SK-N-SH (cell line): ENCODE data around the gene RFX7. TPM values are rescaled to one million over a fixed set of nuclear protein-coding genes. Genes with fewer than 3 reads are reported as not detected.
A peak's percentile ranks its signal among the peaks of the same experiment; 100 is the strongest.

Experiments used
- CTCF ChIA-PET: fragments of 300-600, 350-600 bp; formaldehyde crosslinking; extraction: SDS; loops from one replicate; lab custom pipeline; 2021; lab: Yijun Ruan, JAX
- POLR2A ChIA-PET: fragments of 350-600 bp; sonication (Branson Sonifier 250); formaldehyde crosslinking; extraction: SDS; loops from one replicate; lab custom pipeline; 2020; ENCODE audit warnings: antibody characterized with exemption, inconsistent platforms; lab: Yijun Ruan, JAX
- DNase-seq: peaks from one replicate; pipeline ENCODE4 v3.0.0; 2012
- H2AFZ ChIP-seq: fragments of 200-600 bp; sonication (generic); 2 replicates; pipeline ENCODE4 v1.8.1; 2016; ENCODE audit warnings: antibody characterized with exemption, mild to moderate bottlenecking, low read depth
- H3F3A ChIP-seq: fragments of 200-600 bp; sonication (generic); replicated peaks from 2 replicates; pipeline ENCODE3; 2016; ENCODE audit warnings: antibody characterized with exemption, mild to moderate bottlenecking; ENCODE audit not compliant: insufficient read depth
- H3K27ac ChIP-seq, 2 experiments: fragments of 200-500 bp in 1 of 2; fragments of 200-600 bp in 1 of 2; sonication (Bioruptor generic) in 1 of 2; sonication (generic), shearing (Covaris generic) in 1 of 2; 2 replicates each; pipeline versions ENCODE4 v1.5.1 to v1.6.1; 2014 to 2016; ENCODE audit warnings: low read depth in 2 of 2, inconsistent platforms in 1 of 2, low read length in 1 of 2, mild to moderate bottlenecking in 1 of 2, mixed read lengths in 1 of 2
- H3K27me3 ChIP-seq: fragments of 200-600 bp; sonication (generic), shearing (Covaris generic); 2 replicates; pipeline ENCODE4 v1.6.1; 2016; ENCODE audit warnings: mixed run types; ENCODE audit not compliant: insufficient read depth
- H3K36me3 ChIP-seq, 2 experiments: fragments of 200-500 bp in 1 of 2; fragments of 200-600 bp in 1 of 2; sonication (Bioruptor generic) in 1 of 2; sonication (generic) in 1 of 2; replicated peaks in 1 of 2; 2 replicates each; pipeline versions ENCODE3 to v1.5.1; 2014 to 2016; ENCODE audit warnings: low read length in 1 of 2, mild to moderate bottlenecking in 1 of 2; ENCODE audit not compliant: insufficient read depth in 2 of 2, control insufficient read depth in 1 of 2
- H3K4me1 ChIP-seq, 2 experiments: fragments of 200-500 bp in 1 of 2; fragments of 200-600 bp in 1 of 2; sonication (Bioruptor generic) in 1 of 2; sonication (generic), shearing (Covaris generic) in 1 of 2; 2 replicates each; pipeline versions ENCODE4 v1.5.1 to v1.6.1; 2014 to 2016; ENCODE audit warnings: low read depth in 1 of 2, low read length in 1 of 2, mixed run types in 1 of 2; ENCODE audit not compliant: insufficient read depth in 2 of 2, control insufficient read depth in 1 of 2
- H3K4me2 ChIP-seq: fragments of 200-600 bp; sonication (generic), shearing (Covaris generic); 2 replicates; pipeline ENCODE4 v1.6.1; 2017; ENCODE audit warnings: mixed run types
- H3K4me3 ChIP-seq, 2 experiments: fragments of 200-500 bp in 1 of 2; fragments of 200-600 bp in 1 of 2; sonication (Bioruptor generic) in 1 of 2; sonication (generic), shearing (Covaris generic) in 1 of 2; 2 replicates each; pipeline versions ENCODE4 v1.5.1 to v1.8.1; 2014 to 2016; ENCODE audit warnings: low read depth in 2 of 2, inconsistent platforms in 1 of 2, low read length in 1 of 2, mild to moderate bottlenecking in 1 of 2, mixed read lengths in 1 of 2, moderate library complexity in 1 of 2
- H3K79me2 ChIP-seq: fragments of 200-600 bp; sonication (generic); 2 replicates; pipeline ENCODE4 v1.8.1; 2017; ENCODE audit warnings: mild to moderate bottlenecking; ENCODE audit not compliant: insufficient read depth
- H3K9ac ChIP-seq: fragments of 200-600 bp; sonication (generic); 2 replicates; pipeline ENCODE4 v1.6.1; 2017; ENCODE audit warnings: mixed run types
- H3K9me2 ChIP-seq: fragments of 200-600 bp; sonication (generic); 2 replicates; pipeline ENCODE4 v1.6.1; 2017; ENCODE audit warnings: mixed run types
- H3K9me3 ChIP-seq: fragments of 200-600 bp; sonication (generic); 2 replicates; pipeline ENCODE4 v1.6.1; 2017; ENCODE audit warnings: mixed run types, mild to moderate bottlenecking, moderate library complexity
- H4K20me1 ChIP-seq: fragments of 200-600 bp; sonication (generic); 2 replicates; pipeline ENCODE4 v1.6.1; 2017; ENCODE audit warnings: mild to moderate bottlenecking, mixed run types; ENCODE audit not compliant: insufficient read depth
- GATA2 ChIP-seq: sonication (generic); formaldehyde crosslinking; IDR thresholded peaks from 2 replicates; pipeline ENCODE4 v1.5.0; 2020; ENCODE audit warnings: mild to moderate bottlenecking, missing genetic modification reagents
- NFIC ChIP-seq: IDR thresholded peaks from 2 replicates; pipeline ENCODE4 v1.4.0; 2012; ENCODE audit warnings: borderline replicate concordance
- POLR2AphosphoS5 ChIP-seq: IDR thresholded peaks from 2 replicates; pipeline ENCODE4 v1.6.1; 2012; ENCODE audit warnings: low read depth, low read length
- YY1 ChIP-seq: IDR thresholded peaks from 2 replicates; pipeline ENCODE4 v1.4.0; 2012; ENCODE audit warnings: low read depth, mild to moderate bottlenecking
- WGBS: methylation state at CpG from one replicate; pipeline ENCODE4 v1.1.6; 2017; ENCODE audit warnings: low lambda C conversion rate; 5-methylcytosine and 5-hydroxymethylcytosine counted together
- polyA plus RNA-seq, 3 experiments: library from polyadenylated mRNA; depleted of rRNA; stranded (reverse); fragments of >200 nt; gene quantifications; 2 replicates each; pipeline ENCODE4 v1.2.3, GENCODE V29; 2012
- TF ChIP-seq, protein P1 (sequence below): IDR thresholded peaks from 2 replicates; pipeline ENCODE4 v1.6.1; 2012; ENCODE audit warnings: mild to moderate bottlenecking, low read depth, low read length, moderate library complexity

RFX7 gene
- polyA plus RNA-seq, 1 of the 3 experiments (the other 2 are of a cell fraction) = 2.7 TPM

DNA sequence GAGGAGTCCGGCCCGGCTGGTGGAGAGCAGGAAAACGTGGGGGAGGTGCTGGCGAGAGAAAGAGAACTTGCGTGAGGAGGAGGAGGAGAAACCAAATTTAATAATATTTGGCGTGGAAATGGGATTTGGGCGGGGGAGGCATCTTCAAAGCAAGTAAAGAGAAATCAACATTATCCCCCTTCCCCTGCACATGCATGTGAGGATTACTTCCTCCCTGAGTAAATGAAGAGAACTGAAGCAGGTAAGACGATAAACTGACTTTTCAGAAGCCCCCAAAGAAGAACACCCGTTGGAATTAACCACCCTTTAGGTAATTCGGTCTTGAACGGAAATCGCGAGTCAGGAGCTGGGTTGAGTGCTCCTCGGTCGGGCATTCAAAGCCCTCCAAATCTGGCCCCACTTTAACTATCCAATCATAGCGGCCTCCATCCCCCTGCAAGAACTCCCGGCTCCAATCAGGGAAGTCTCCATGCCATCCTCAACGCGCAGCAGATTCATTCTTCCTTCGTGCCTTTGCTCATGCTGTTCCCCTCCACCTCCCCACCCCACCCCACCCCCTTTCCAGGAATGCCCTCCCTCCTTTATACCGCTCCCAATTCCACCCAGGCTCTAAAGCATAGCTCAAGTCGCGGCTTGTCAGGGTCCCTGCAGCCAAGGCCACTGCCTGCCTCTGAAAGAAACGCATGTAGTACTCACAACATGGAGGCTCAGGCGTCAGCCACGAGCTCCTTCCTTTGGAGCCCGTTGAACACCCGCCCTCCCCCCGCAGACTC, 545 bp upstream of the RFX7 start (continued):
- TF ChIP-seq POLR2AphosphoS5 = peak; percentile 40

DNA sequence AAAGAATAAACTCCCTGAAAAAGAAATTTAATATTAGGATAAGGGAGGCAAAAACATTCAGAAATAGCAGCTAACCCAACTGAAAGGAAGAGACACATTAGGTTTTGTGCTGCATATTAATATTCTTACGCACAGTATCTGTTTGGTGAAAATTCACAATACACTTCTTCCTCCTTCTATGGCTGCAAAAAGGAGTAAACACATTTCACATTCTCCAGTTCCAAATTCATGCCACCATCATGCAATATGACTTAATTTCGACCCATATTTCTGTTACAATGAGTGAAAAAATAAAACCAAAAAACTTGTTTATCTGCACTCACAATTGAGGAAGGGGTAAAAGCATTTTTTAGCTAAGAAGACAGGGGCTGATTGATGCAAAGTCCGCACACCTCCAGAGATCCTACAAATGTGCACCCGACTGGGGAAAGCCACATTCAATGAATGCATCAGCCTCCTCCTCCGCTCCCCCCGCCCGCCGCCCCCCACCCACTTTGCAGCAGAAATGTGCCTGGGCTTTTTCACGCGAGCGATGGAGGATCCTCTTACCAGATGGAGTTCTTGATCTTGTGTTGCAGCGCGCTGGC, 1.0 kb downstream of the RFX7 start:
- peaks cover 11% of the 10 kb centered on the region for H3F3A ChIP-seq
- peak overlapping the region; percentile 71 to 72 for H3K4me3 ChIP-seq
- H3K9ac ChIP-seq = peak overlapping the region; percentile 39
- peaks cover 4 to 5% of the 10 kb centered on the region in 2 experiments for H3K36me3 ChIP-seq
- no peaks in the 10 kb centered on the region; the same call in 1 of the 2 replicates for H3K9me2 ChIP-seq
- no peak overlapping the region for H2AFZ ChIP-seq
- H3K27me3 ChIP-seq = no peaks in the 10 kb centered on the region
- no peak for DNase-seq
- H3K4me1 ChIP-seq = peaks cover 20 to 22% of the 10 kb centered on the region in 2 experiments; a peak in 3 of 4 replicates
- H4K20me1 ChIP-seq = no peaks in the 10 kb centered on the region; the same call in 1 of the 2 replicates
- H3K27ac ChIP-seq = peak overlapping the region; percentile 3 to 99; a peak in 3 of 4 replicates
- peaks cover 58% of the 10 kb centered on the region for H3K79me2 ChIP-seq
- TF ChIP-seq, protein P1, sequence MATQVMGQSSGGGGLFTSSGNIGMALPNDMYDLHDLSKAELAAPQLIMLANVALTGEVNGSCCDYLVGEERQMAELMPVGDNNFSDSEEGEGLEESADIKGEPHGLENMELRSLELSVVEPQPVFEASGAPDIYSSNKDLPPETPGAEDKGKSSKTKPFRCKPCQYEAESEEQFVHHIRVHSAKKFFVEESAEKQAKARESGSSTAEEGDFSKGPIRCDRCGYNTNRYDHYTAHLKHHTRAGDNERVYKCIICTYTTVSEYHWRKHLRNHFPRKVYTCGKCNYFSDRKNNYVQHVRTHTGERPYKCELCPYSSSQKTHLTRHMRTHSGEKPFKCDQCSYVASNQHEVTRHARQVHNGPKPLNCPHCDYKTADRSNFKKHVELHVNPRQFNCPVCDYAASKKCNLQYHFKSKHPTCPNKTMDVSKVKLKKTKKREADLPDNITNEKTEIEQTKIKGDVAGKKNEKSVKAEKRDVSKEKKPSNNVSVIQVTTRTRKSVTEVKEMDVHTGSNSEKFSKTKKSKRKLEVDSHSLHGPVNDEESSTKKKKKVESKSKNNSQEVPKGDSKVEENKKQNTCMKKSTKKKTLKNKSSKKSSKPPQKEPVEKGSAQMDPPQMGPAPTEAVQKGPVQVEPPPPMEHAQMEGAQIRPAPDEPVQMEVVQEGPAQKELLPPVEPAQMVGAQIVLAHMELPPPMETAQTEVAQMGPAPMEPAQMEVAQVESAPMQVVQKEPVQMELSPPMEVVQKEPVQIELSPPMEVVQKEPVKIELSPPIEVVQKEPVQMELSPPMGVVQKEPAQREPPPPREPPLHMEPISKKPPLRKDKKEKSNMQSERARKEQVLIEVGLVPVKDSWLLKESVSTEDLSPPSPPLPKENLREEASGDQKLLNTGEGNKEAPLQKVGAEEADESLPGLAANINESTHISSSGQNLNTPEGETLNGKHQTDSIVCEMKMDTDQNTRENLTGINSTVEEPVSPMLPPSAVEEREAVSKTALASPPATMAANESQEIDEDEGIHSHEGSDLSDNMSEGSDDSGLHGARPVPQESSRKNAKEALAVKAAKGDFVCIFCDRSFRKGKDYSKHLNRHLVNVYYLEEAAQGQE = 0 out of 2 replicates have a peak, but pooled peaks have one; percentile 12
- no peak for TF ChIP-seq GATA2 (CRISPR knock-in tag)
- no peak for TF ChIP-seq YY1
- H3K9me3 ChIP-seq = no peaks in the 10 kb centered on the region
- peak overlapping the region; percentile 71 for H3K4me2 ChIP-seq
- WGBS = under 1% methylated on average over 12 of the region's 13 CpGs
- ChIA-PET POLR2A (no interaction called here), CTCF (interaction anchor here (0.8 to 1.3 kb wide), 4 partner anchors 9 to 254 kb away, joined by 3 to 5 read pairs (median 3); no protein-coding TSS in a partner anchor)

DNA sequence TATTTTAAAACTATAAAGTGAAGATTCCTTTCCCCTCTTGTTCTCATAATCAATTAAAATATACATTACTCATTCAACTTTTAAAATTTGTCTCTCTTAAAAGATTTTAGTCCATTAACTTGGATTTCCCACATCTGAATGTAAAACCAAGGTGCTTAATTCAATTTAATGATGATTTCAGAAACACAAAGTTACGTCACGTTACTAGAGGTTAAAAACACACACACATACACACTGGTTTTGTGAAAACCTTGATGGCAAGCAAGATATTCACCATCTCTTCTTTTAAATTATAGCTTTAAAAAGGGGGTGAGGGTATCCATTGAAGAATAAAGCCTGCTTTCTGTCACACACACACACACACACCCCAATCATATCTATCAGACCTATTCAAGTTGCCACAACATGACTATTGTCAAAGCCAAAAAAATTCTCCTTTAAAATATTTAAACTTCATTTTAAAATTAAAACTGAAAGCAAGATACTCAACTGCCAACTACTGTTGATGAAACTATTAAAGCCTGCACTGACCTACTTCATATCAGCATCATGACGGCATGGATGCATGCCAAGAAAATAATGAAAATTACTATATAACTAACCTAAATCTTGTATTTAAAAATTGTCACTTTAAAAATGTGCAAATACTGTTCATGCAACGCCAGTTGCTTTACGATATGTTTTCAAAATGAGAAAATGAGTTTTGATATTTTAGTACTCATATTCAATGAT, 2.1 kb downstream of the RFX7 start:
- H3K9me2 ChIP-seq = no peaks in the 10 kb centered on the region; the same call in 1 of the 2 replicates
- H3K36me3 ChIP-seq = peaks cover 4 to 13% of the 10 kb centered on the region in 2 experiments
- H3K4me1 ChIP-seq = peaks cover 20 to 22% of the 10 kb centered on the region in 2 experiments; a peak in 3 of 4 replicates
- TF ChIP-seq NFIC (0 out of 2 replicates have a peak, but pooled peaks have one; percentile 10), GATA2 (CRISPR knock-in tag) (no peak)
- ChIA-PET CTCF (no interaction called here), POLR2A (no interaction called here)
- no peak overlapping the region for H2AFZ ChIP-seq
- no peak for DNase-seq
- peaks cover 70% of the 10 kb centered on the region for H3K79me2 ChIP-seq
- H3K4me3 ChIP-seq = peak overlapping the region; percentile 71 to 72
- H4K20me1 ChIP-seq = peaks cover 3% of the 10 kb centered on the region; the same call in 1 of the 2 replicates
- 18% methylated on average over 5 of the region's 5 CpGs for WGBS
- H3K9me3 ChIP-seq = no peaks in the 10 kb centered on the region
- peak overlapping the region; percentile 39 for H3K9ac ChIP-seq
- peaks cover 11% of the 10 kb centered on the region for H3F3A ChIP-seq
- peak overlapping the region in 1 of 2 experiments; percentile 99; a peak in 2 of 4 replicates for H3K27ac ChIP-seq
- no peaks in the 10 kb centered on the region for H3K27me3 ChIP-seq
- peak overlapping the region; percentile 71 for H3K4me2 ChIP-seq
